GM18507 (cell line): ENCODE results near the gene DHX32.
A peak's percentile ranks its signal among the peaks of the same experiment; 100 is the strongest.
"Not testable (repeated sequence)": the region's sequence is repeated elsewhere in the genome, so short reads cannot be mapped to it uniquely, and the experiment has no call there.

ENCODE experiments used
- DNase-seq: peaks from one replicate; pipeline ENCODE4 v3.0.0; 2011; ENCODE audit warnings: low read depth; ENCODE audit not compliant: insufficient read length; ENCODE audit errors: extremely low spot score
- FAIRE-seq: peaks from 2 replicates; lab custom pipeline; 2011; peaks lifted over from hg19 to GRCh38; lab: Jason Lieb, UNC

Gene DHX32

DNA sequence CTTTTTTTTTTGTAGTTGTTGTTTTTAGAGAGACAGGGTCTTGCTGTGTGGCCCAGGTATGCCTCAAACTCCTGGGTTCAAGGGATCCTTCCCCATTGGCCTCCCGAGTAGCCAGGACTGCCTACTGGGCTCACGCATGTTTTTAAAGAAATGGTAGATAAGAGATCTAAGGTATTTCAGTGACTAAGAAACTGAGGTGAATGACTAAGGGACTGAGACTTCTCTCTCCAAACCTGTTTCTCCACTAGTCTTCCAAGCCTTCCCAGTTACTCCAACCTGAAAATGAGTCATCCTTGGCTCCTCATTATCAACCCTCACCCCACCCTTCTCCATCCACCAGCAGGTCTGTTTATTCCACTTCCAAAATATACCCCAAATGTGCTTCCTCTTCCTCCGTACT, 19.9 kb upstream of the DHX32 start:
- DNase-seq, FAIRE-seq: not testable (repeated sequence)

- not testable (repeated sequence) for DNase-seq, FAIRE-seq
These were observed 16.2 kb upstream of the DHX32 start for GRCh38 chr10:125897317-125897716.

DNA sequence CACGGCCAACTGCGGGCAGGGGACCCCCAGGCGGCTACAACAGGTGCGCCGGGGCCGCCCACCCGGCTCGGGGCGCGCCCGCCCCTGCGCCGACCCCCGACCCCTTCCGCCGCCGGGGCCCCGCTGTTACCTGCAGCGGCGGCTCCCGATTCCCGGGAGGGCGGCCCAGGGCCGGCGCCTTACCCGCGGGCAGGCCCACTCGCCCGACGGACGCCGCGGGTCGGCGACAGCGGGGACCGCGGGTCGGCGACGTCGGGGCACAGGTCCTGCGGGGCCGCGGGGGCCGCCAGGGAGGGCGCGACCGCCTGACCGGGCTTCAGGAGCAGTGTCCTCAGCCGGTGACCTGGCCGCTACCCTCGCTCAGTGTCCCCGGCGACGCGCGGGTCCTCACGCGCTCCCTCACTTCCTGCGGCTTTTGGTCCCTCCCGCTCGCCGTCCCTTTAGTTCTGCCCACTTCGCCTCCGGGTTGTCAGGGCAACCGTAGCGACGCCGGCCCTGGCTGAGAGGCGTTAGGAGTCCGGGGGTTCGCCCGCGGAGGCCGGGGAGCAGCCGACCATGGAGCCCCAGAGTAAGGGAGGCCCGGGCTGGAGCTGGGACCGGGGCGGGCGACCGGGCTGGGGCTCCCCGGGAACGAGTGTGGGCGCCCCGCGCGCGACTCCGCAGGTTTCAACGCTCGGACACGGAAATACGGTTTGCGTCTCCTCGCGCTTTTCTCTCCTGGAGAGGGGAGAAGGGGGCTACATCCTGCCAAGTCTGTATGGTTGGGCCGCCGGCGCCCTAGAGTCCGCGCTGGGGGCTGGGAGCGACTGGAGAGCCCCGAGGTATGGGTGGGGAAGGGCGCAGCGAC, 15.2 kb upstream of the DHX32 start, which contains the start of gene FANK1:
FANK1 (plus strand) TSS at position 477 of the 847 bp plus-strand sequence; CDS start at position 556, 79 bp downstream.
- not testable (repeated sequence) for FAIRE-seq
- DNase-seq = peak; percentile 51

DNA sequence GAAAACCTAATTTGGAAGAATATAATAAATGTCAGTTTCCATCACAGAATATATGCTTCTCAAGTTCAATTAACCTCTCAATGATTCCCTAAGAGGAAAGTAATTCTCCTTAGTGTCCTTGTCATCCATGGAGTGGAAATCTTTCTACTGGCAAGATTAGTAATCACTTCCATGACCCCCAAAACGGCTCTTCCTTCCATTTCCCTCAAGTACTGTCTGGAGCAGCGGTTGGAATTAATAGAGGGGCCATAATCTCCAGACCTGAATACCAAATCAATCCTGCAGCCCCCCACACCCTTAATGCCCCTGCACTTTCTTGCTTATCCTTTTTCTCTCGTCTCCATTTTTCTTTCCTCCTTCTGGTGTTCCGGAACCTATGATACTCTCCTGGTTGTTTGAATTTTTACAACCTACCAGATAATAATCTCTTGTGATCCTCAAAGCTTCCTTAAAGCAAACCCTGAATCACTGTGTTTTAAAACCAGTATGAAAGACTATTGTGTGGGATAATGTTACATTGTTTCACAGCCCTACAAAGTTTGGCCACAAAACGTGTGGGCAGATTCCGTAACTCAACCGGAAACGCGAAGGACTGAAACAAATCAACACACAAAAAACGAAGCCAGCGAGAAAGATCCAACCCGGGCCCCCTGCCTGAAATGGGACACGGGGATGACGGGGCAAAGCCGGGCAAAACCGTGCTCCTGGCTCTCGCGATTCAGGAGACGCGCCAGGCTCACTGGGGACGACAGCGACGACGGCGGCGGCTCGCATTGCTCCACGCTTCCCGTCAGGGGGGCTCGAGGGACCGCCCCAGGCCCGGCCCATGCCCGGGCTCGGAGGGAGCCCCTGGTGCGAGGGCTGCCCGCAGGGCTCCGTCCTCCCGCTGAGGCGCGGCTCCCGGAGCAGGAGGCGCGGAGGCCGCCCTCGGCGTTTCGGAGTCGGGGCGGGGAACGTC, 14.3 kb upstream of the DHX32 start:
- not testable (repeated sequence) for FAIRE-seq, DNase-seq

GRCh38 chr10:125894176-125894575, 13.1 kb upstream of the DHX32 start:
- FAIRE-seq, DNase-seq: not testable (repeated sequence)

GRCh38 chr10:125892402-125892801, 11.3 kb upstream of the DHX32 start:
- not testable (repeated sequence) for DNase-seq, FAIRE-seq

GRCh38 chr10:125889441-125889840, 8.3 kb upstream of the DHX32 start:
- not testable (repeated sequence) for FAIRE-seq, DNase-seq

DNA sequence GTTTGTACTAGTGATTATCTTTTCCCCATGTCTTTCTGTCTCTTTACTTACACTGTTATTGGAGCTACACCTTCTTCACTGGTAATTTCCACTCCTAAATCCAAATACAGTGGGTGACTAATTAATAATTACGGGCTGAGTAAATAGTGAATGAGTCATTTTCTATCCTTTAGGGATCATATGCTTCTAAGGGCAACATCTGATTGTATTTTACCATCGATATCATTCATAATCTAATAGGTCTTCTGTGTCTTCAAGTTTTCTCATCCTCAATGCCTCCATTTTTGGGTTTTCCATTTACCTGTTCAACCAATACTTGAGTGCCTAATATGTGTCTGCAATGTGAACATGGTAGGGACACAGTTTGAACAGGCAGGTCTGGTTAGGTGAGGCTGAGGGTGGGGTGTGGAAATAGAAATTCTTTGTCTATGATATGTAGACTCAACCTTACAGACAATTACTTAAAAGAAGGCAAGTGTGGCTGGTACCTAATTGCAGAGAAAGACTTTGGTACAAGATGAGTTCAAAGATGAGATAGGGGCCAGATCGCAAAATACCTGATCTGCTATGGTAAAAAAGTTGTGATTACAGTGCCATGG, 5.9 kb upstream of the DHX32 start:
- FAIRE-seq (no peak), DNase-seq (no peak)

- no peak for FAIRE-seq
- DNase-seq = no peak
These were observed 2.1 kb upstream of the DHX32 start for GRCh38 chr10:125883211-125883610.

- no peak for DNase-seq
- FAIRE-seq = no peak
These were observed 1.5 kb upstream of the DHX32 start for GRCh38 chr10:125882596-125882995.

DNA sequence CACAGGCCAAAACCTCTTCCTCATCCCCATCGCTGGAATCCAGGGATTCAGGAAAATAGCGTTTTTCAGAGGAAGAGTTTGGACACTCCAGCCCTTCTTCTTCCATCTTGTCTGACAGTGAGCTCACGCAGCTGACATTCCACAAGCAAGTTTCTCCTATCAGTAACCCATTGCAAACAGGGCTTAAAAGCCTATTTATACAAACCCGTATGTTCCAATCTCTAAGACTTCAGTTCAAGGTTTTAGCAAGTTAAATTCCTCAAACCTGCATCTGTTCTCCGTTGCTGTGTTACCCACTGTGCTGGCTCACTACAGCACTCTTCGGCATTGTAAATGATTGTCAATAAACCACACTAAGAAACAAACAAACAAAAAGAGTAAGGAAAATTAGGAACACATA, 373 bp downstream of the DHX32 start:
- FAIRE-seq = no peak

GRCh38 chr10:125878957-125879835, 1.9 kb downstream of the DHX32 start:
- no peak for DNase-seq
- FAIRE-seq = no peak

More for the DNA sequence above, 373 bp downstream of the DHX32 start:
- no peak for DNase-seq

DNA sequence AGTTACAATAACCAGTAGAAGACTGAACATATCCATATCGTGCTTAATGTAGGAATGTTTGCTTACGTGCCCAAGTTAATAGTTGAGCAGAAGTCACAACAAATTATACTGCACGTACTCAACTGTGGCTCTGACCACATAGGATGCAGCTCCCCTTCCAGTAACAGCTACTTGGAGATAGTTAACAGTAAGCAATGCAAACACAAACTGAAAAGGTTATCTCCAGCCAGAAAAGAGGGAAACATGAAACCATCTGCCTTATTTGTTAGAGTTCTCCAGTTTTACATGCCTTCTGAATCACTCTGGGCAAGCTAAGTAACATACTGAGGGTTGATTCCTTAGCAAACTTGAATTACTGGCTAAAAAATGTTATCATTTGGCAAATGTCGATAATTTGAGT, 9.8 kb downstream of the DHX32 start:
- FAIRE-seq = no peak
- DNase-seq = no peak

- DNase-seq (no peak), FAIRE-seq (peak; percentile 71)
These were observed 12.6 kb downstream of the DHX32 start for GRCh38 chr10:125868372-125868975.

DNA sequence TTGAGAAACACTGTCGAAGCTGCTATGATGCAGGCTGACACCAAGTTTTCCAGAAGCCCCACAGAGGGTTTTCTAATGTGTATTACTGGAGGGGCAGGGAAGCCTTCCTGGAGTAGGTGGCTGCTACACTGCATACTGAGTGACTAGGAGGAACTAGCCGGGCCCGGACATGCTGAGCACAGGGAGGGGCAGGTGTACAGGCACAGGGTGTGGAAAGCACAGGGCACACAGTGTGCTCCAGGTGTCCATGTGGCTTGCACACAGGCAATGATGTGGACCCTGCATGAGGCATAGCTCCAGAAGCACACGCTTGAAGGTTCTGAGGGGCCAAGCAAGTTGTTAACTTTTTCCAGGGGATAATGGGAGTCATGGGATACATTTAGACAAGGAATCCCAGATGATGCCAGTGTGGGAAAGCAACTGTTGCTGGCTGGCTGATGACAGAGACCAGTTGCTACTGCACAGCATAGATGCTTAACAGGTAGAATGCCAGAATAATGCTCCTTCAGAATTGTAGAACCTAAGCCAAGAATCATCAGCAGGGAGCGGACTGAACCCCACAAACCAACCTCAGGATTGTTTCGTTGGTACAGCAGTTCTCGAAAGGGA, 14.6 kb downstream of the DHX32 start:
- DNase-seq (no peak), FAIRE-seq (no peak)

- DNase-seq (no peak), FAIRE-seq (no peak)
These were observed 16.0 kb downstream of the DHX32 start for GRCh38 chr10:125865120-125865519.

DNA sequence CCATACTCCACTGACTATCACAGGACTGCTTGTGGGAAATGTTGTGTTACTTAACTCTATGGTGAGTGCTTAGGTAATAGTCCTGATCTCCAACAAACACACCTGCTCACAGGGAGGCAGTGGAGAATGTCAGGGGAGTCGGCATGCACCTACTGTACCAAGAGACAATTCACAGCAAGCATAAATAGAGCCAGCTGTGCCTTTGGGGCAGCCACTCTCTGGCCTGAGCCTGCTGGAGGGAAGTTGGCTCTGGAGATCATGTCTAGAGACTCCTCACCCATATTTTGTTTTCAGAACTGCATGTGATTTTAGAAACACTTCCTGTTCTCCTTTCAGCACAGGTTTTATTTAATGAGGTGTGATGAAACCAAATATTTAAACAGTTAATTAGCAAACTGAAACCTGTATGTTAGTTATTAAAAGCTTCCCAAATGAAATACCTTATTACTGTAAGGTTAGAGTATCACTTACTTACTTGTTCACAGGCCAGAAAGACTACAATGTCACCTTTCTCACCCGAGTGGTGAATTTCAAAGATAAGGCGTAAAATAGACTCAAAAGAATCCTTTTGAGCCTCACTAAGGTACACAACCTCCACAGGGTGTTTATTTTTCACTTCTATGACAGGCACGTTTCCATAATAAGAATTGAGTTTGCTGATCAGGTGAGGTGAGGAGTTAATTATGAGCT, 21.8 kb downstream of the DHX32 start:
- no peak for DNase-seq

More for the DNA sequence above, 21.8 kb downstream of the DHX32 start:
- FAIRE-seq = no peak
